WTC11 (cell line): ENCODE results near the gene KRAS. TPM values are rescaled to one million over a fixed set of nuclear protein-coding genes. Genes with fewer than 3 reads are reported as not detected.

ENCODE experiments used
- ATAC-seq: fragments of 200-7000 bp; cut with Tn5 transposase; 2 replicates; pipeline ENCODE4 v1.10.0; 2021; ENCODE audit warnings: mild to moderate bottlenecking, moderate library complexity
- CTCF ChIA-PET: fragments of 300-600 bp; sonication (Branson Sonifier 250); formaldehyde crosslinking; loops from one replicate; lab custom pipeline; 2021; ENCODE audit warnings: antibody characterized with exemption; lab: Charles Lee
- POLR2A ChIA-PET: fragments of 350-600 bp; sonication (Branson Sonifier 250); formaldehyde crosslinking; loops from one replicate; lab custom pipeline; 2021; ENCODE audit warnings: antibody characterized with exemption; lab: Charles Lee
- DNase-seq: peaks from one replicate; pipeline ENCODE4 v3.0.0; 2021; ENCODE audit warnings: low spot score
- H3K27ac Mint-ChIP-seq: 2 replicates; pipeline ENCODE4 v1.8.0; 2021; ENCODE audit warnings: mixed read lengths
- H3K27me3 Mint-ChIP-seq: 2 replicates; pipeline ENCODE4 v1.8.0; 2021; ENCODE audit warnings: low read depth, mild to moderate bottlenecking, moderate library complexity, mixed read lengths
- H3K36me3 Mint-ChIP-seq: 2 replicates; pipeline ENCODE4 v1.8.0; 2021; ENCODE audit warnings: mixed read lengths
- H3K4me1 Mint-ChIP-seq: 2 replicates; pipeline ENCODE4 v1.8.0; 2022; ENCODE audit warnings: mixed read lengths
- H3K4me3 Mint-ChIP-seq: 2 replicates; pipeline ENCODE4 v1.8.0; 2021; ENCODE audit warnings: mild to moderate bottlenecking, moderate library complexity, mixed read lengths
- H3K9me3 Mint-ChIP-seq: 2 replicates; pipeline ENCODE4 v1.8.0; 2021; ENCODE audit warnings: mixed read lengths
- CREB1 ChIP-seq: sonication (generic); formaldehyde crosslinking; IDR thresholded peaks from 2 replicates; pipeline ENCODE4 v1.8.0; 2023; ENCODE audit warnings: mild to moderate bottlenecking, missing genetic modification reagents
- FOXP4 ChIP-seq: sonication (generic); formaldehyde crosslinking; IDR thresholded peaks from 2 replicates; pipeline ENCODE4 v1.8.0; 2022; ENCODE audit warnings: mild to moderate bottlenecking, missing genetic modification reagents
- GTF2I ChIP-seq: fragments of 250-450 bp; sonication (Bioruptor Pico); conservative IDR thresholded peaks from 2 replicates; pipeline ENCODE4 v1.4.0; 2021; ENCODE audit warnings: mild to moderate bottlenecking
- NFYB ChIP-seq: sonication (generic); formaldehyde crosslinking; conservative IDR thresholded peaks from 2 replicates; pipeline ENCODE4 v1.8.0; 2022; ENCODE audit warnings: low read depth, missing genetic modification reagents
- NR2C2 ChIP-seq: sonication (generic); formaldehyde crosslinking; IDR thresholded peaks from 2 replicates; pipeline ENCODE4 v1.8.0; 2022; ENCODE audit warnings: mild to moderate bottlenecking, missing genetic modification reagents
- RELA ChIP-seq: sonication (generic); formaldehyde crosslinking; IDR thresholded peaks from 2 replicates; pipeline ENCODE4 v1.8.1; 2022; ENCODE audit warnings: missing genetic modification reagents, mild to moderate bottlenecking, borderline replicate concordance
- STAT6 ChIP-seq: sonication (generic); formaldehyde crosslinking; conservative IDR thresholded peaks from 2 replicates; pipeline ENCODE4 v1.8.1; 2023; ENCODE audit warnings: mild to moderate bottlenecking, low read depth, missing genetic modification reagents, moderate library complexity
- TEAD4 ChIP-seq: sonication (generic); formaldehyde crosslinking; IDR thresholded peaks from 2 replicates; pipeline ENCODE4 v1.8.0; 2022; ENCODE audit warnings: mild to moderate bottlenecking, missing genetic modification reagents
- total RNA-seq: library from RNA; stranded (reverse); gene quantifications from 3 replicates; pipeline ENCODE4 v1.2.3, GENCODE V29; 2021
- TF ChIP-seq, protein P1 (sequence below): sonication (generic); formaldehyde crosslinking; conservative IDR thresholded peaks from 2 replicates; pipeline ENCODE4 v1.8.1; 2022; ENCODE audit warnings: mild to moderate bottlenecking, missing genetic modification reagents
- TF ChIP-seq, protein P2 (sequence below): sonication (generic); formaldehyde crosslinking; IDR thresholded peaks from 2 replicates; pipeline ENCODE4 v1.8.1; 2023; ENCODE audit warnings: mild to moderate bottlenecking, missing genetic modification reagents, borderline replicate concordance

The KRAS gene
- total RNA-seq, 1 experiment from 2014 or later = 66.2 TPM

GRCh38 chr12:25184132-25184531 lies 66.6 kb downstream of the KRAS start (continued):
- TF ChIP-seq TEAD4 (no peak), NFYB (no peak), GTF2I (CRISPR knock-in tag) (no peak), NR2C2 (CRISPR knock-in tag) (no peak)
- TF ChIP-seq, protein P1, sequence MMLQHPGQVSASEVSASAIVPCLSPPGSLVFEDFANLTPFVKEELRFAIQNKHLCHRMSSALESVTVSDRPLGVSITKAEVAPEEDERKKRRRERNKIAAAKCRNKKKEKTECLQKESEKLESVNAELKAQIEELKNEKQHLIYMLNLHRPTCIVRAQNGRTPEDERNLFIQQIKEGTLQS (CRISPR knock-in tag) = no peak

- no peak overlapping the region for H3K4me3 Mint-ChIP-seq
- no peaks in the 10 kb centered on the region for H3K27me3 Mint-ChIP-seq
- POLR2A ChIA-PET = interaction anchor here (0.9 kb wide), 1 partner anchor 12 kb away, joined by 3 read pairs; the partner anchor contains the start of genes DNAI7 and ETFRF1
- H3K9me3 Mint-ChIP-seq = no peaks in the 10 kb centered on the region
- ATAC-seq = no peak
- no peak for TF ChIP-seq FOXP4
- TF ChIP-seq RELA (CRISPR knock-in tag) = no peak
- TF ChIP-seq, protein P2, sequence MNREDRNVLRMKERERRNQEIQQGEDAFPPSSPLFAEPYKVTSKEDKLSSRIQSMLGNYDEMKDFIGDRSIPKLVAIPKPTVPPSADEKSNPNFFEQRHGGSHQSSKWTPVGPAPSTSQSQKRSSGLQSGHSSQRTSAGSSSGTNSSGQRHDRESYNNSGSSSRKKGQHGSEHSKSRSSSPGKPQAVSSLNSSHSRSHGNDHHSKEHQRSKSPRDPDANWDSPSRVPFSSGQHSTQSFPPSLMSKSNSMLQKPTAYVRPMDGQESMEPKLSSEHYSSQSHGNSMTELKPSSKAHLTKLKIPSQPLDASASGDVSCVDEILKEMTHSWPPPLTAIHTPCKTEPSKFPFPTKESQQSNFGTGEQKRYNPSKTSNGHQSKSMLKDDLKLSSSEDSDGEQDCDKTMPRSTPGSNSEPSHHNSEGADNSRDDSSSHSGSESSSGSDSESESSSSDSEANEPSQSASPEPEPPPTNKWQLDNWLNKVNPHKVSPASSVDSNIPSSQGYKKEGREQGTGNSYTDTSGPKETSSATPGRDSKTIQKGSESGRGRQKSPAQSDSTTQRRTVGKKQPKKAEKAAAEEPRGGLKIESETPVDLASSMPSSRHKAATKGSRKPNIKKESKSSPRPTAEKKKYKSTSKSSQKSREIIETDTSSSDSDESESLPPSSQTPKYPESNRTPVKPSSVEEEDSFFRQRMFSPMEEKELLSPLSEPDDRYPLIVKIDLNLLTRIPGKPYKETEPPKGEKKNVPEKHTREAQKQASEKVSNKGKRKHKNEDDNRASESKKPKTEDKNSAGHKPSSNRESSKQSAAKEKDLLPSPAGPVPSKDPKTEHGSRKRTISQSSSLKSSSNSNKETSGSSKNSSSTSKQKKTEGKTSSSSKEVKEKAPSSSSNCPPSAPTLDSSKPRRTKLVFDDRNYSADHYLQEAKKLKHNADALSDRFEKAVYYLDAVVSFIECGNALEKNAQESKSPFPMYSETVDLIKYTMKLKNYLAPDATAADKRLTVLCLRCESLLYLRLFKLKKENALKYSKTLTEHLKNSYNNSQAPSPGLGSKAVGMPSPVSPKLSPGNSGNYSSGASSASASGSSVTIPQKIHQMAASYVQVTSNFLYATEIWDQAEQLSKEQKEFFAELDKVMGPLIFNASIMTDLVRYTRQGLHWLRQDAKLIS (CRISPR knock-in tag) = no peak
- no peaks in the 10 kb centered on the region for H3K4me1 Mint-ChIP-seq
- no peaks in the 10 kb centered on the region for H3K36me3 Mint-ChIP-seq
- H3K27ac Mint-ChIP-seq = no peak overlapping the region
- DNase-seq = no peak
- CTCF ChIA-PET = interaction anchor here (1.2 kb wide), 1 partner anchor 28 kb away, joined by 3 read pairs; no protein-coding TSS in a partner anchor
These were observed 68.0 kb downstream of the KRAS start for GRCh38 chr12:25182765-25183164.

- H3K9me3 Mint-ChIP-seq = peaks cover 6% of the 10 kb centered on the region
- no peak for ATAC-seq
- CTCF ChIA-PET = no interaction called here
These were observed 87.9 kb downstream of the KRAS start for GRCh38 chr12:25162866-25163265.

More at GRCh38 chr12:25162866-25163265, 87.9 kb downstream of the KRAS start:
- Mint-ChIP-seq H3K27ac (no peak overlapping the region), H3K36me3 (no peaks in the 10 kb centered on the region)
- TF ChIP-seq STAT6 (CRISPR knock-in tag) (no peak), CREB1 (CRISPR knock-in tag) (no peak)
- TF ChIP-seq, all 79 proteins: peak for 0
- Mint-ChIP-seq H3K4me1 (peaks cover 3% of the 10 kb centered on the region; the same call in 1 of the 2 replicates), H3K4me3 (no peak overlapping the region), H3K27me3 (no peaks in the 10 kb centered on the region)
- POLR2A ChIA-PET = no interaction called here
- DNase-seq = no peak
